ENCODE results near the gene ARHGEF26.

DNA sequence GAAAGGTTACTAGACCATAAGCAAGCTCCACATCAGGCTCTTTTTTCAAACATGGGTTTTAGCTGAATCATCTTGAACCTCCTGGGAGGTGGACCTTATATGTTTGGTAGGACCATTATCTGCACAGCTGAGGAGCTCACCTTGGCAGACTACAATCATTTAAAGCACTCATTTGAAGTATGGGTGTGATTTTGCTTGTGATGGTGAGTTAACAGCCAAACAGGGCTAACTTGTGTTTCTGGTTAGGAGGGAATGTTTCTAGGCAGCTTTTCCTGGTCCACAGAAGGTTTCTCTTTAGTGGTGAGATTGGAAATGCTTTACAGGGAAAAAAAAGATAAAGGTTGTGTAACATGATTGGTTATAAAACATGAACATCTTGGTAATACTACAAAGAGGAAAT lies 61.8 kb downstream of the ARHGEF26 start:
- TF ChIP-seq, protein P1, sequence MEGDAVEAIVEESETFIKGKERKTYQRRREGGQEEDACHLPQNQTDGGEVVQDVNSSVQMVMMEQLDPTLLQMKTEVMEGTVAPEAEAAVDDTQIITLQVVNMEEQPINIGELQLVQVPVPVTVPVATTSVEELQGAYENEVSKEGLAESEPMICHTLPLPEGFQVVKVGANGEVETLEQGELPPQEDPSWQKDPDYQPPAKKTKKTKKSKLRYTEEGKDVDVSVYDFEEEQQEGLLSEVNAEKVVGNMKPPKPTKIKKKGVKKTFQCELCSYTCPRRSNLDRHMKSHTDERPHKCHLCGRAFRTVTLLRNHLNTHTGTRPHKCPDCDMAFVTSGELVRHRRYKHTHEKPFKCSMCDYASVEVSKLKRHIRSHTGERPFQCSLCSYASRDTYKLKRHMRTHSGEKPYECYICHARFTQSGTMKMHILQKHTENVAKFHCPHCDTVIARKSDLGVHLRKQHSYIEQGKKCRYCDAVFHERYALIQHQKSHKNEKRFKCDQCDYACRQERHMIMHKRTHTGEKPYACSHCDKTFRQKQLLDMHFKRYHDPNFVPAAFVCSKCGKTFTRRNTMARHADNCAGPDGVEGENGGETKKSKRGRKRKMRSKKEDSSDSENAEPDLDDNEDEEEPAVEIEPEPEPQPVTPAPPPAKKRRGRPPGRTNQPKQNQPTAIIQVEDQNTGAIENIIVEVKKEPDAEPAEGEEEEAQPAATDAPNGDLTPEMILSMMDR (IDR thresholded peaks at IDR 0.05), result no peak
- no peak for TF ChIP-seq EP300 (IDR thresholded peaks at IDR 0.05)
